ENCODE measurements around the gene UBE2H. TPM values are rescaled to one million over a fixed set of nuclear protein-coding genes. Genes with fewer than 3 reads are reported as not detected.
"Not testable (repeated sequence)": the region's sequence is repeated elsewhere in the genome, so short reads cannot be mapped to it uniquely, and the experiment has no call there.

Gene UBE2H
- total and polyA plus RNA-seq, 2 experiments from 2014 or later, result 73.4 to 98.9 TPM

- Histone ChIP-seq H3K79me2 (peaks cover 51% of the 10 kb centered on the region), H3K4me3 (no peak overlapping the region), H3K4me1 (ENCODE audit: insufficient read depth) (peaks cover 7% of the 10 kb centered on the region), H3K4me2 (no peak overlapping the region), H4K20me1 (ENCODE audit: insufficient read depth, poor library complexity, severe bottlenecking) (peaks cover 29% of the 10 kb centered on the region), H2AFZ (no peak overlapping the region), H3K9me3 (ENCODE audit: low read depth) (no peaks in the 10 kb centered on the region), H3K36me3 (replicated peaks; ENCODE audit: insufficient read depth, low read depth) (no peaks in the 10 kb centered on the region), H3K27ac (no peak overlapping the region), H3K9me2 (replicated peaks; ENCODE audit: insufficient read depth) (no peaks in the 10 kb centered on the region), H3K27me3 (no peaks in the 10 kb centered on the region)
- 90% methylated on average over 3 of the region's 3 CpGs for WGBS (ENCODE audit: low lambda C conversion rate, missing lambda C conversion rate)
- DNase-seq (ENCODE audit: low spot score), result no peak
- TF ChIP-seq CTCF (IDR thresholded peaks at IDR 0.05; ENCODE audit: poor library complexity) (no peak), EZH2 (IDR thresholded peaks at IDR 0.05; ENCODE audit: borderline replicate concordance) (no peak), EZH2phosphoT487 (IDR thresholded peaks at IDR 0.05; ENCODE audit: low read depth, severe bottlenecking, unreplicated experiment) (no peak)
Observed at GRCh38 chr7:129841465-129841864, 111.3 kb downstream of the UBE2H start.

DNA sequence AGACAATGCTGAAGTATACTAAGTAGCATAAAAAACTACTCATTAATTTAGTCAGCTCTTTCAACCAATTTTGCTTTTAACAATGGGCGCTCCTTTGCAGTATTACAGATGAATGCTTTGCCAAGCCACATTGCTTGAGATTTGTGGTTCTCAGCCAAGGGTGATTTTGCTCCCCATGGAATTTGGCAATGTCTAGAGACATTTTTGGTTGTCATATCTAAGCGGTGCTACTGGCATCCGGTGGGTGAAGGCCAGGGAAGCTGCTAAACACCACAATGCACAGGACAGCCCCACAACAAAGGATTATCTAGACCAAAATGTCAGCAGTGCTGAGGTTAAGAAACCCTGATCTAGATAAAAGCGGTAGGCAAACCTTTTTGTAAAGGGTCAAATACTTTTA is 112.0 kb downstream of the UBE2H start:
- Histone ChIP-seq H3K9me2 (replicated peaks; ENCODE audit: insufficient read depth) (no peaks in the 10 kb centered on the region), H4K20me1 (ENCODE audit: insufficient read depth, poor library complexity, severe bottlenecking) (peaks cover 27% of the 10 kb centered on the region), H3K79me2 (peaks cover 46% of the 10 kb centered on the region), H3K9me3 (ENCODE audit: low read depth) (no peaks in the 10 kb centered on the region), H3K27ac (no peak overlapping the region), H3K36me3 (replicated peaks; ENCODE audit: insufficient read depth, low read depth) (no peaks in the 10 kb centered on the region), H3K4me3 (no peak overlapping the region), H3K4me2 (no peak overlapping the region), H3K4me1 (ENCODE audit: insufficient read depth) (peaks cover 4% of the 10 kb centered on the region), H3K27me3 (no peaks in the 10 kb centered on the region), H2AFZ (no peak overlapping the region)
- DNase-seq (ENCODE audit: low spot score), result no peak
- TF ChIP-seq EZH2phosphoT487 (IDR thresholded peaks at IDR 0.05; ENCODE audit: low read depth, severe bottlenecking, unreplicated experiment), result no peak
- TF ChIP-seq CTCF (IDR thresholded peaks at IDR 0.05; ENCODE audit: poor library complexity), result no peak
- no peak for TF ChIP-seq EZH2 (IDR thresholded peaks at IDR 0.05; ENCODE audit: borderline replicate concordance)
- 76% methylated on average over 4 of the region's 4 CpGs for WGBS (ENCODE audit: low lambda C conversion rate, missing lambda C conversion rate)

DNA sequence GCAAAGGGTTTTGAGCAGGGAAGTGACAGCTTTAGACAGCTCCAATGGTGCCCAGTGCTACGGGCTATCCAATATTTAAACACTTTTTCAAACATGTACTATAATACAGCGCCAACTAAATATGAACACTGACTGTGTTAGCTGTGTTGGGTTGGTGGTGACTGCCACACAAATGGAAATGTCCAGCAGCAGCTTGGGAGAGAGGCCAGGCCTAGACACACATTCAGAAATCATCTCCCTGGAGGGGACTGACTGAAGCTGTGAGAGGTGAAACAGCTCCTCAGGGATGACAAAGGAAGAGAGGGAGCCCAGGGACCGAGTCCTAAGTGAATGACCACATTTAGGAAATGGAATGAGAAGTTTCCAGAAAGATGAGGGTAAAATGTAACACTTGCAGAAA is 115.8 kb downstream of the UBE2H start:
- Histone ChIP-seq H3K9me2 (replicated peaks; ENCODE audit: insufficient read depth) (no peaks in the 10 kb centered on the region), H3K79me2 (peaks cover 19% of the 10 kb centered on the region), H4K20me1 (ENCODE audit: insufficient read depth, poor library complexity, severe bottlenecking) (peaks cover 12% of the 10 kb centered on the region), H3K27ac (no peak overlapping the region), H3K36me3 (replicated peaks; ENCODE audit: insufficient read depth, low read depth) (no peaks in the 10 kb centered on the region), H3K4me1 (ENCODE audit: insufficient read depth) (peaks cover 2% of the 10 kb centered on the region), H3K4me2 (no peak overlapping the region), H3K27me3 (no peaks in the 10 kb centered on the region), H3K4me3 (no peak overlapping the region), H2AFZ (no peak overlapping the region), H3K9me3 (ENCODE audit: low read depth) (no peaks in the 10 kb centered on the region)
- DNase-seq (ENCODE audit: low spot score), result no peak
- TF ChIP-seq EZH2phosphoT487 (IDR thresholded peaks at IDR 0.05; ENCODE audit: low read depth, severe bottlenecking, unreplicated experiment) (no peak), CTCF (IDR thresholded peaks at IDR 0.05; ENCODE audit: poor library complexity) (no peak), EZH2 (IDR thresholded peaks at IDR 0.05; ENCODE audit: borderline replicate concordance) (no peak)
- WGBS (ENCODE audit: low lambda C conversion rate, missing lambda C conversion rate), result 95% methylated on average over 3 of the region's 3 CpGs

DNA sequence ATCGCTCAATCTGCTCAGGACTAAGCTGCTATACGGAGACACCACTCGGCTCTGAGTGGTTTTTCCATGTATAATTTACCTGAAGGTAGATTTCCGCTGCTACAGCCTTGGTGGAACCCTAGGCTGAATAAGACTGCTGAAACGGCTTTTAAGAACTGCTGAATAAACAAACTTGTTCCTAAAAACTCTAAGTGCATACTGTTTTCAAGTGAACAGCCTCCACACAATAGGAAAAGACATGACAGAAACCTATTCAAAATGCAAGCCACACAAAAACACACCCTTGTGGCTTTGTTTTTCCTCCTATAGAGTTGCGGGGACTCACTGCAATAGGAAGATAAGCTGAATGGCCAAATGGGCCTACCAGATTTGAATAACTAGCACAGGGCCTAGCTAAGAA is 117.2 kb downstream of the UBE2H start:
- H3K4me2 ChIP-seq, result no peak overlapping the region

DNA sequence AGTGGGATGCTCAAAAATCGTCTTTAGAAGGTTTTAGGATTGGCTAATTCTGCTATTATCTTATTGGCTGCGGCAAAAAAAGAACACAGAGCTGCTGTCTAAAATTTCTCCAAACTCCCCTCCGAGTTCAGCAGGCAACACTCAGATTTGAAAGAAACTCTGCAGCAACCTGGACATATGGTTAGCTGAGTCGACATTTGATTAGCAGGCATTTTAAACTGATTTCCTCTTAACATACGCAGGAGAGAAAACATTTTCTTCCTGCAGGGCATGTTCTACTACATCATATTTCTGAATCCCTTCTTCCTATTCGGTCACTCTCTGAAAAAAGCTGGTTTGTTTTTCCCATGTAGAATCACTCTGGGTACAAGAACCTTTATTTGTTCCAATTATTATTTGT is 119.4 kb downstream of the UBE2H start:
- 84% methylated on average over 6 of the region's 6 CpGs for WGBS (ENCODE audit: low lambda C conversion rate, missing lambda C conversion rate)
- H3K4me1 ChIP-seq (ENCODE audit: insufficient read depth), result peaks cover 18% of the 10 kb centered on the region
- H4K20me1 ChIP-seq (ENCODE audit: insufficient read depth, poor library complexity, severe bottlenecking); H3K27ac ChIP-seq; H3K4me3 ChIP-seq; H3K36me3 ChIP-seq (replicated peaks; ENCODE audit: insufficient read depth, low read depth); H3K79me2 ChIP-seq; H3K27me3 ChIP-seq; H3K4me2 ChIP-seq; H3K9me3 ChIP-seq (ENCODE audit: low read depth); H3K9me2 ChIP-seq (replicated peaks; ENCODE audit: insufficient read depth); H2AFZ ChIP-seq; DNase-seq (ENCODE audit: low spot score): not testable (repeated sequence)

More for the DNA sequence above, 117.2 kb downstream of the UBE2H start:
- Histone ChIP-seq H2AFZ (no peak overlapping the region), H3K4me3 (no peak overlapping the region), H3K4me1 (ENCODE audit: insufficient read depth) (peaks cover 14% of the 10 kb centered on the region), H3K36me3 (replicated peaks; ENCODE audit: insufficient read depth, low read depth) (no peaks in the 10 kb centered on the region), H4K20me1 (ENCODE audit: insufficient read depth, poor library complexity, severe bottlenecking) (peaks cover 10% of the 10 kb centered on the region), H3K79me2 (peaks cover 9% of the 10 kb centered on the region), H3K9me3 (ENCODE audit: low read depth) (no peaks in the 10 kb centered on the region), H3K27ac (no peak overlapping the region), H3K9me2 (replicated peaks; ENCODE audit: insufficient read depth) (no peaks in the 10 kb centered on the region), H3K27me3 (no peaks in the 10 kb centered on the region)
- TF ChIP-seq EZH2phosphoT487 (IDR thresholded peaks at IDR 0.05; ENCODE audit: low read depth, severe bottlenecking, unreplicated experiment) (no peak), CTCF (IDR thresholded peaks at IDR 0.05; ENCODE audit: poor library complexity) (no peak), EZH2 (IDR thresholded peaks at IDR 0.05; ENCODE audit: borderline replicate concordance) (no peak)
- DNase-seq (ENCODE audit: low spot score), result no peak
- WGBS (ENCODE audit: low lambda C conversion rate, missing lambda C conversion rate), result 86% methylated on average over 6 of the region's 6 CpGs
